NCI-H1105 (cell line): Measurements from ENCODE around the gene HLTF.

ENCODE experiments used
- DNase-seq: peaks from one replicate; lab custom pipeline; 2025; lab: John Stamatoyannopoulos, UW

HLTF gene

DNA sequence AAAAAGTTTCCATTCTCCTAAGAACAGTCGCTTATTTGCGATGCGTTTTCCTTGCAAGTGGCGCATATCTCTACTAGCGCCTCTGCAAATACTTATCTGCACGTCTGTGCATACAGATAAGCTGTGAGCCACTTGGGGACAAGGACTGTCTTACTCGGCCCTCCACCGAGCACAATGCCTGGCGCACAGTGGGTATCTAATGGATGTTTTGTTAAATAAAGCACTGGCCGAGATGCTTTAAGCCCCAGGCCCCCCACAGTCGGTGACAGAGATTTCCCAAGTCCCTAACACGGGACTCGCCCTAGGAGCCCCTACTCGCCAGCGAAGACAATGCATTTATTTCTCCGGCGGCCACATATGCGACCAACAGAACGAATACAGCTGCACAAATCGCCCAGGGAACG lies 503 bp downstream of the HLTF start:
- no peak for DNase-seq

DNA sequence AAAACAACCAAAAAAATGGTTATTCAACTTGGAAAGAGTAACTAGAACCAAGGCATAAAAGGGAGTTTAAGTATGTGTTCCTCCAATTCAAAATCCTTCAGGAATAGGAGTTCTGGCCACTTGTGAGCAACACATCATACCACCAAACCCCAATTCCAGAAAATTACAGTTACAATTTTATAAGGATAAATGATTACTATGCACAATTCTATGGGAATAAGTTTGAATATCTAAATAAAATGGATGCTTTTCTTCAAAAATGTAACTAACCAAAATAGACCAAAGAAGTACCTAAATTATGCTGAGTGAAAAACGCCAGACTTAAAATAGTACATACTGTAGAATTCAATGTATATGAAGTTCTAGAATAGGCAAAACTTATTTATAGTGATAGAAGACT lies 4.6 kb downstream of the HLTF start:
- no peak for DNase-seq

DNA sequence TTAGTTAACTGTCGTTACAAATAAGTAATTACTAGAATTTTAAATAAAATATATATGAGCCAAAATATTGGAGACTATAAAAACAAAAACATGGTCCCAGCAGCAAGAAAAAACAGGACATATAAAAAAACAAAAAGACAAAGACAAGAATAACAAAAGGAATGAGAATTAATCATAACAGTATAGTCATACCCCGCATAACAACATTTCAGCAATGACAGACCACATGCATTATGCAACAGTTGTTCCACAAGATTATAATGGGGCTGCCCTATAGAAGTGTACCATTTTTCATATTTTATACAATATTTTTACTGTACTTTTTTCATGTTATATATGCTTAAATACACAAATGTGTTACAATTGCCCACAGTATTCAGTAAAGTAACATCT lies 5.6 kb downstream of the HLTF start:
- no peak for DNase-seq

DNA sequence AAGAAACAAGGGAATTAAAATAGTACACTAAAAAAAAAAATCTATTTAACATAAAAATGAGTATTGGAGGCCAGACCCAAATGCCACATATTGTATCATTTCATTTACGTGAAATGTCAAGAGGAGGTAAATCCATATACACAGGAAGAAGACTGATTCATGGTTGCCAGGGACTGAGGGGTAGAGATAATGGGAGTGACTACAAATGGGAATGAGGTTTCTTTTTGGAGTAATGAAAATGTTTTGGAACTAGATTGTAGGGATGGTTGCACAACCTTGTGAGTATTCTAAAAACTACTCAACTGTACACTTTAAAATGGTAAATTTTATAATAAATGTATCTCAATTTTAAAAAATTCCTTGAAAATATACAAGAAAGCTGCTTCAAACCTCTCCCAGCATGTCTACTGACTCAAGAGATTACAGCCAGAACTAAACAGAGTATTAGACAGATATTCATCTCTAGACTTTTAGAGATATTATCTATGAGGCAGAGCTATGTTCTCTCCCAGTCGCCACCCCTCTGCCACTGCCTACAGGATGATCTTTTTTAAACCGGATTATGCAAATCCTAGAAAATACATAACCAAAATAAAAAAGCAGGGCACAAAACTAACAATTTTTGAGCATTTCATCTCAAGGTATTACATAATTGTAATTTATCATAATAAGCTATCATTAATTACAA lies 6.2 kb downstream of the HLTF start:
- no peak for DNase-seq

DNA sequence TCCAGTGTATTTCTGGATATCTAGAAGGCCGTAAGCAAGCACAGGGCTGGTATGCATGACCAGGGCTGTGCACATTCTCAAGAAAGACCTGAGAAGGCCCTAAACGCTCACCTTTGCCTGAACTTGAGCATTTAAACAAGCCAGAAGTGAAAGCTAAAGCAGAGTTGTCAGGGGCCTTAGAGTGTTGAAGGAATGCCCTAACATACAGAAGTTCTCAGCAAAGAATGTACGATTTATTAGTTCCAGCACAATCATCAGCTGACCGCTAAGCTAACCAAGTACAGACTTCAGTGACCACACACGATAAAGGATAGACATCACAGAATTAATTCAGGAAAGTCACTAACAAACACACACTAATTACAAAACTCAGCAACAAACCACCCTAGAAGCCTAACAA lies 8.7 kb downstream of the HLTF start:
- DNase-seq, result no peak

DNA sequence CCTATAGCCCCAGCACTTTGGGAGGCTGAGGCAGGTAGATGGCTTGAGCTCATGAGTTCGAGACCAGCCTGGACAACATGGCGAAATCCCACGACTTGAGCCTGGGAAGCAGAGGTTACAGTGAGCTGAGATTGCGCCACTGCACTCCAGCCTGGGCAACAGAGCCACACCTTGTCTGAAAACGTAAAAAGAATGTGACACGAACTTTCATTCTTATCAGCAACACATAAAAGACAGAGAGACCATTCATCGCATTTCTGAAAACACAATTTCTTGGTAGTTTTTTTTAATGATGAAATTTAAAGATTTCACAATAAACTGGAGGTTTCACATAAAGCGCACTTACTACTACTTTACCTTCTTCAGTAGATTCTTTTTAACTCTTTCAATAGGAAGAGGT lies 18.4 kb downstream of the HLTF start:
- DNase-seq, result no peak

DNA sequence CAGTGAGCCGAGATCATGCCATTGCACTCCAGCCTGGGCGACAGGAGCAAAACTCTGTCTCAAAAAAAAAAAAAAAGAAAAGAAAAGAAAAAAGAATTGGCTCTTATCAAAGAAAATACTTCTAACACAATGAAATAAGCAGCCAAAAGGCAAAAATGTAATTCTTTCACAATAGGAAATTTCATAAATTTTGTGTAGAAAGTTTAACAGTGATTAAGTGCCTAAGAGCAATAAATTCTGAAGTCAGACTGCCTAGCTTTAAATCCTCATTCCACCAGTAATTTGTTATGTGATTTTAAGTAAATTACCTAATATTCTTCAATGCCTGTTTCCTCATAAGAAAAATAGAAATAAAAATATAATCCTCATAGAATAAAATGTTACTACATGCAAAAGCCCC lies 24.6 kb downstream of the HLTF start:
- DNase-seq, result no peak

DNA sequence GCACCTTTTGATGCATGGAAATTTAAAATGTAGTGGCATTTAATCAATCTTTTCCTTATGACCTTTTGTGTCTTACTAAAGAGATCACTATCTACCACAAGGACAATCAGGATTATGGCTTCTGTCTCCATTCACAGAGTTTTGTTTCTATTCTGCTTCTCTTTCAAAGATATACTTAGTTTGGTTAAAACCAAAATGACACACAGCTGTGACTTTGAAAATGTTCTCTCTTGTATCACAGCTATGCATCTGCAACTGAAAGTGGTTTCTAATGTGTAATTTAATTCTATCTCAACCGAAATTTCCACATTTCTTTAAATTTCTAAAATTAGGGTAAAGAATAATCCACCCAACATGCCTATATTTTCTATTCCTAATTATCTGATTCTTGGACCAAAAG lies 27.7 kb downstream of the HLTF start:
- no peak for DNase-seq

DNA sequence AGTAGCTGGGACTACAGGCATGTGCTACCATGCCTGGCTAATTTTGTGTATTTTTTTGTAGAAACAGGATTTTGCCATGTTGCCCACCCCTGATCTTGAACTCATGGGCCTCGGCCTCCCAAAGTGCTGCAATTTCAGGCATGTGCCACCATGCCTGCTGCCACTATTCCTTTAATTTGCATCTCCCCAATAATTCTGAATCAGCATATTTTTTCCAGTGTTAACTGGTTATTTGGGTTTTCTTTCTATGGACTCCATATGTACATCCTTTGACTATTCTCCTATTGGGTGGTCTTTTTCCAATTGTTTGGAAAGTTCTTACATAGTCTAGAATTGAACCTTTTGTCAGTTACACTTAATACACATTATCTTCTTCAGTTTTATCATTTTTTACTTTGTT lies 28.1 kb downstream of the HLTF start:
- no peak for DNase-seq

DNA sequence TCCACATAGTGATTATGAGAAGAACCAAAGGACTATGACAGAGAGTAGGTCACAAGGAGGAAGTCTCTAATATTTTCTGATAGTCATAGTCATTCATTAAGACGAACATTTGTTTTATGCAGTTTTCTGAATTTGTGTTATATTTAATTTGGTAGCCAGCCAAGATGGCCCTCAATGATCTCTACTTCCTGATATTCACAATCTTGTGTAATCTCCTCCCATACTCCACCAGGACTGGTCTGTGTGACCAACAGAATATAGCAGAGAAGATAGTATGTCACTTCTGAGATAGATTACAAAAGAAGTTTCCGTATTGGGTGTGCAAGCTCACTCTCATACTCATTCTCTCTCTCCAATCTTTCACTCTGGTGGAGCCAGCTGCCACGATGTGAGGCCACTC lies 30.8 kb downstream of the HLTF start:
- DNase-seq, result no peak

DNA sequence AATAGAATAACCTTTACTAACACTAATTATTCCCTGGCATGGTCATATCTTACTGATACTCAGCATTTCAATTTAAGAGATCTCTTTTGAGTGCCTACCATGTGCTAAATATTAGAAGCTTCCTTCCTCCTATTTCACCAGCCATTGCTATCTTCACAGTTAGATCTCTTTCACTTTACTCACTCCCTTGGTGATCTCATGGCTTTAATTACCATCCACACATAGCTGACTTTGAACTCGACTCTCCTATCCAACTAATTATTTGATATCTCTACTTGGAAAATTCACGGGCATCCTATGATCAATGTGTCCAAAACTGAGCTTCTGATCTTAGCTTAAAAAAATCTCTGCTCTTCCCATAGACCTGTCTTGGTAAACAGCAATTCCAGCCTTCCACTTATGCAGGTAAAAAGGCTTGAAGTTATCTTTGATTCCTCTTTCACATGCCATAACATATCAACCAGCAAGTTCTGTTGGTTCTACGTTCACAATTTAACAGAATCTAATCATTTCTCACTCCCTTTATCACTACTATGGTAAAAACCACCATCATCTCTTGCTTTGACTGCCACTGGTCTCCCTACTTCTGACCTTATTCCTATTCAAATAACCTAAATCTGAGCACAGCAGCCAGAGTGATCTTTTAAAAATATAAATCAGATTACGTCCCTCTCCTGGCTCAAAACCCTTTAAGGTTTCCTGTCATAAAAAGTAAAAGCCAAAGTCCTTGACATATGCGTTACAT lies 41.8 kb downstream of the HLTF start:
- DNase-seq, result no peak

DNA sequence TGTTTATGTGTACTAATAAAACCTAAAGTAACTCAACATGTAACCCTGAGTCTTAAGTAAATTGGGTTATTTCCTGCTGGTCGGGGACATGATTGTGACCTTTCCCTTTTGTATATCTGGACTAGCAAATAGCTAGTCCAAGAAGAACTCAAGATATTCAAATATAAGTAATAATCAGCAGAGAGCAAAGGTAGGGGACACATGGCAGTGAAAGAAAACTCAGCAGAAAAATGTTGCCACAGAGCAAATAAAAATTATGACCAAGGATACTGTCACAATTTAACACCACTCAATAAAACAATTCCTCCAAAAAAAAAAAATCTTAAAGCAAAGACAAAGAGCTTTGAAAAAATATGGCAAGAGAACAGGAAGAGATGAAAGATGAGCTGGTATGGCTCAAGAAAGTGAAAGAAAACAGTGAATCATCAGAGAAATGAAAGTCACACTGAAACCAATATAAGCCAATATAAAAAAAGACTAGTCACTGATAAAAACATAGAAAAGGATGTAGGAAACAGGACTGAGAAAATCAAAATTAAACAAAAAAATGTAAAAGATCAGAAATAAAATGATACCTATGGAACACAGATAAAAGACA lies 43.4 kb downstream of the HLTF start:
- DNase-seq, result no peak

DNA sequence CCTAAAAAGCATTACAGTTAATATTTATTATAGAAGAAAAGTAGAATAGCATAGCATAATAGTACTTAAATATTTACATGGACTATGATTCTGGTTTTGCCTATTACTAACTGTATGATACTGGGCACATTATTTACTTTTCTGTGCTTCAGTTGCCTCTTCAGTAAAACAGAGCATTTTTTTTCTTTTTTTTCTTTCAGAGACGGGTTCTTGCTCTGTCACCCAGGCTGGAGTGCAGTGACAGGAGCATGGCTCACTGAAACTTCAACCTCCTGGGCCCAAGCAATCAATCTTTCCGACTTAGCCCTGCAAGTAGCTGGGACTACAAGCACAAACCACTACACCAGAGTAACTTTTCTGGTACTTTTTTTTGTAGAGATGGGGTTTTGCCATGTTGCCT lies 48.0 kb downstream of the HLTF start:
- DNase-seq, result no peak

DNA sequence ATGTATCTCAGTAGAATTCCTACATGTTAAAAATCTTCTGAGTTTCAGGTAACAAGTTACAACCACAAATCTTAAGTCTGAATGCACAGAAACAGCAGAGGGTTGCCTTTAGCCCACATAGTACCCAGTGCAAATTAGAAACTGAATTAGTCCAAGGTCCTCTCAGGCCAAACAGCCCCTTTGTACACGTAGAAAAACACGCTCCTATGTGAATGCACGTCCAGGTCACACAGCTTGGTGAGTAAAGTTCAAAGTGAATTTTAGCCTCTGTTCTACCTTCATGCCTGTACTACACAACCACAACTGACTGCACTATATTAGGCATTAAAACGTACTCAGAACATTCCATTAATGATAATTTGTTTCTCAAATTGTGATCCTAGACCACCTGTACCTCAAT lies 48.6 kb downstream of the HLTF start:
- no peak for DNase-seq

DNA sequence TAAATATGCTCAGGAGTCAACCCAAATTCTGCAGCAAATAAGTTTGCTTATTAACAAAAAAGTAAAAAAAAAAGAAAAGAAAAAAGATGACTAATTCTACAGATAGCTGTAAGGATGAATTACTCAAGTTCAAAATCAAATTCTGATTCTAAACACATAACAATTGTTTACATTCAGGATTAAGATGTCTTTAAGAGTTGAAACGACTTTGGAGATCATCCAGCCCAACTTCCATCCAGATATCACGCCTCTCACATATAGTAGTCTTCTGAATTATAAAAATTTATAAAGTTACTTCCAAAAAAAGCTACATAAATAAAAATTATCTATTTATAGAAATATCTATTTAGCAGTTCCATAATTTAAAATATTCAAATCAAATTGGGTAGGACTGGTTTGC lies 55.2 kb downstream of the HLTF start:
- DNase-seq, result no peak

DNA sequence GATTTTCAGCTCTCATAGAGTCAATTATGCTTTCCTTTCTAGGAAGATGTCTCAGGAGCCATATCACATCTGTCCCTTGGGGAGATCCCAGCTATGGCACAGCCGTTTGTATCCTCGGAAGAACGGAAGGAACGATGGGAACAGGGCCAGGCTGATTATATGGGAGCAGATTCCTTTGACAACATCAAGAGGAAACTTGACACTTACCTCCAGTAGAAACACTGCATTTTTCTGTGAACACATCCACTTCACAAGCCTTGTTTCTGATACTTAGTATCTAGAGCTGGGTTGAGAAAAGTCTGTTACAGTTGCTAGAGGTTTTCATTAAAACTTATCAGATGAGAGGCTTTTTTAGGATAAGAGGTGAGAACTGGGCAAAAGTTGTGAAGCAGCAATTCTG lies 59.6 kb downstream of the HLTF start:
- DNase-seq, result no peak

DNA sequence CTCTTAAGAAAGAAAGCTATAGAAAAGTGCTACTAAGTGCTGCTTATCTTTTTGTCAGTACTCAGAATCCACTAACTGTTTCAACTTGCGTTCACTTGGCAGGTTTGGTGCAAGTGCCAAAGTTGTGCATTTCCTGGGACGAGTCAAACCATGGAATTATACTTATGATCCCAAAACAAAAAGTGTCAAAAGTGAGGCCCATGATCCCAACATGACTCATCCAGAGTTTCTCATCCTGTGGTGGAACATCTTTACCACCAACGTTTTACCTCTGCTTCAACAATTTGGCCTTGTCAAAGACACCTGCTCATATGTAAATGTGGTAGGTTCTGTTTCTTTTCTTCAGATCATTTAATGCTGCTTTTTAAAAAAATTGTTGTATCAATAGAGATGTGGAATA lies 62.4 kb downstream of the HLTF start:
- no peak for DNase-seq

DNA sequence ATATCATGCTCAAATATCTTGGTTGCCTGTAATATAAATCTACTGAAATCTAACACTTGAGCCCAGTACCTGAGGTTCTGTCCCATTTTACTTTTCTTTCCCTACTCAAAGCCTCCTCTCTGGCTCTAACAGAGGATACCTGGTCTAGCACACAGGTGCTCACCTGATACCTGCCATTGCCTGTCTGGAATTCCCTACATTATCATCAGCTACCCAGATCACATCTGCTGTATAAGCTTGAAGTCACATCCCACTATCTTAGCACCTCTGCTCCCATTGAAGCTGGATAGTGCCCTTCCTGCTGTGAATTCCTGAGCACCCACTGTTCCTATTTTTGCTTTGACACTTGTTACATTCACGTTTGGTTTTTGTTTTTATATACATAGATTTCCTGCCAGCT lies 64.5 kb downstream of the HLTF start:
- no peak for DNase-seq

DNA sequence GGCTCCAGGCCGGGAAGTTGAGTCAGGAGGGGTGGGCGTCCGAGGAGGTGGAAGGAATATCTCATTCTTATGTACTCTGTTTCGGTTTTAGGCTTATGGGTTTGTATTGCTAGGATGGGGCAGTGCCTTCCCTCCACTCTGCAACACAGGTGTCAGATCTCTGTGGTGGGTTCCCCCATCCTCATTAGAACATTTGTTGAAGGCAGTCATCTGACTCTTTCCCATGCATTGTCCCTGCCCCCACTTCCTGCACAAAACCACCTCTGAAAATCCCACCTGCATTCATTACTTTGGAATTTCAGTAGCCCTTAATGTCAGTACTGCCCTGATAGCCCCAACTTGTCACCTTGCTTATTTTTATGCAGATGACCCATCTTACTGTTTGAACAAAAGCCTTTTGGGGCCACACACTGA lies 65.5 kb downstream of the HLTF start:
- no peak for DNase-seq

DNA sequence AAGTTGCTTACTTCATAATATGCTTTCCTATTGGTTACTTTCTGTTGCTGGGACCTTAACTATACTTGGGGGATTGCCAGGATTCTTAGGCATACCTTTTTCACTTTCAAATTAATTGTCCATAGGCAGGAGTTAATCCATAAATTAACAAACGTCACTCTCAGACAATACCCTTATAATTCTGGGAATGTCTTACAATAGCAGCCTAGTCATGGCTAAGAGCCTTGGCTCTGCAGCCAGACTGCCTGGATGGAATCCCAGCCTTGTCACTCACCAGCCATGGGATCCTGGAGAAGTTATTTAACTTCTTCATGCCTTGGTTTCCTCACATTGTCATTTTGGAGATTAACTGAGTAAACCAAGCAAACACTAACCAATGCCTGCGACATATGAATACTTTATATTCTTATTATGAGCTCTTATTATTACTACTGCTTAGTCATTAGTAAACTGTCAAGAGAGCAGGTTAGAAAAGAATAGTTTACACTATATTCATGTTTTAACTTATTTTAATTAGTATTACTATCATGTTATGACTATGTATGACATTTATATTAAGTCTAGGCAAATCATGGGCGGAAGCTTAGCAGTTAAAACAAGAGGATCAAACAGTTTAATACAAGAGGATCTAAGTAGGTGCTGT lies 66.0 kb downstream of the HLTF start:
- no peak for DNase-seq

DNA sequence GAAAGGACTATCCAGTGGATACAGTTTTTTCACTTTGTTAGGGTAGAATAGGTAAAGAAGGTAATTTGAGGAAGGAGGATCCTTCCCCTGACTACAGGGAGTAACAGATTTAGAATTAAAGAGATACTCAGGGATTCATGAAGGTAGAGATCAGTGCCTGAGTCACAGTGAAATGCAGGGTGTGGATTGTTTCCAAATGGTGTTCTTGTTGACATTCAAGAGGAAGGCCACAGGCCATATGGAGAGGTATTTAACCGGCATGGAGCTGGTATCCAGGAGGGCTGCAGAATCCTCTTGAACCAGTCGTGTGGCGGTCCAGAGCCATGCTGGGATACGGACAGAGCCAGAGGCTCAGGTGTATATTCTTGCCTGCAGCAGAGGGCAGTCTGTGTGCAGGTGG lies 66.8 kb downstream of the HLTF start:
- no peak for DNase-seq

DNA sequence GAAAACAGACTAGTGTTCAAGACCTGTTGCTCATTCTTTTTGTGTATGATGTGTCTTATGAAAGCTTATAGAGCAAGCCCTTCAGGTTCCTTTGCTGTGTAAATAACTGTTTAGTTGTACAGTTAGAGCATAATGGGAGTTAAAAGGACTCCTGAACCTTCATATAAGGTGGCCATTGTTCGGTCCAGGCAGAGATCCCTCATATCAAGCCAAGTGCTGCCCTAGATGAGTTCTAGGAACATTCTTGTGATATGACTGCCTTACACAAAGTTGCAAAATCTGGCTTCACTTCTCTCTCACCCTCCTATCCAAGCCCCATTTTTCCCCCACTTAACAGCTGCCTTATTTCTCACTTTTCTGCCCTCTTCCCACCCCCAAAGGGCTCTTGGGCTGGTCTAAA lies 68.1 kb downstream of the HLTF start:
- DNase-seq, result no peak
